Hepatic stellate cell (primary cell): ENCODE data around the gene ZNF407.

Experiments used
- DNase-seq: peaks from one replicate; pipeline ENCODE4 v3.0.0; 2011; ENCODE audit warnings: low spot score

ZNF407 gene

GRCh38 chr18:74878267-74878666, 280.6 kb downstream of the ZNF407 start:
- no peak for DNase-seq

- no peak for DNase-seq
Measured at GRCh38 chr18:74880706-74881278, 283.1 kb downstream of the ZNF407 start.

GRCh38 chr18:74892066-74892627, 294.5 kb downstream of the ZNF407 start:
- no peak for DNase-seq

GRCh38 chr18:74895686-74896085, 298.0 kb downstream of the ZNF407 start:
- no peak for DNase-seq

GRCh38 chr18:74896390-74896991, 298.8 kb downstream of the ZNF407 start:
- DNase-seq: no peak

GRCh38 chr18:74897971-74898657, 300.4 kb downstream of the ZNF407 start:
- peak; percentile 8 for DNase-seq

GRCh38 chr18:74898965-74899364, 301.3 kb downstream of the ZNF407 start:
- DNase-seq: no peak

- DNase-seq: no peak
Measured at GRCh38 chr18:74899554-74899953, 301.9 kb downstream of the ZNF407 start.

- DNase-seq: no peak
Measured at GRCh38 chr18:74901362-74902146, 303.9 kb downstream of the ZNF407 start.

- DNase-seq: no peak
Measured at GRCh38 chr18:74902147-74902455, 304.4 kb downstream of the ZNF407 start.

GRCh38 chr18:74905247-74905646, 307.6 kb downstream of the ZNF407 start:
- no peak for DNase-seq

- DNase-seq: no peak
Measured at GRCh38 chr18:74906184-74906583, 308.5 kb downstream of the ZNF407 start.

GRCh38 chr18:74914052-74914591, 316.5 kb downstream of the ZNF407 start:
- no peak for DNase-seq

GRCh38 chr18:74914648-74915047, 317.0 kb downstream of the ZNF407 start:
- DNase-seq: no peak

- DNase-seq: no peak
Measured at GRCh38 chr18:74916773-74917393, 319.2 kb downstream of the ZNF407 start.

- DNase-seq: no peak
Measured at GRCh38 chr18:74918276-74918790, 320.7 kb downstream of the ZNF407 start.

- no peak for DNase-seq
Measured at GRCh38 chr18:74921057-74921820, 323.6 kb downstream of the ZNF407 start.

- DNase-seq: peak; percentile 4
Measured at GRCh38 chr18:74926051-74926450, 328.4 kb downstream of the ZNF407 start.

- DNase-seq: no peak
Measured at GRCh38 chr18:74928194-74928968, 330.7 kb downstream of the ZNF407 start.

GRCh38 chr18:74929110-74929509, 331.4 kb downstream of the ZNF407 start:
- no peak for DNase-seq
